GM12865 (cell line): ENCODE measurements around the gene MRPL19.
A peak's percentile ranks its signal among the peaks of the same experiment; 100 is the strongest.
"Not testable (repeated sequence)": the region's sequence is repeated elsewhere in the genome, so short reads cannot be mapped to it uniquely, and the experiment has no call there.

ENCODE experiments used
- DNase-seq: peaks from one replicate; pipeline ENCODE4 v3.0.0; 2010; ENCODE audit warnings: low read depth
- H3K4me3 ChIP-seq: 2 replicates; pipeline ENCODE4 v1.5.1; 2011; ENCODE audit warnings: mild to moderate bottlenecking, low read depth, low read length, control low read depth
- TF ChIP-seq, protein P1 (sequence below): IDR thresholded peaks from 2 replicates; pipeline ENCODE4 v1.5.1; 2011; ENCODE audit warnings: low read length, control low read depth, low read depth, inconsistent platforms; ENCODE audit not compliant: insufficient read depth; ENCODE audit errors: missing control alignments

The MRPL19 gene

DNA sequence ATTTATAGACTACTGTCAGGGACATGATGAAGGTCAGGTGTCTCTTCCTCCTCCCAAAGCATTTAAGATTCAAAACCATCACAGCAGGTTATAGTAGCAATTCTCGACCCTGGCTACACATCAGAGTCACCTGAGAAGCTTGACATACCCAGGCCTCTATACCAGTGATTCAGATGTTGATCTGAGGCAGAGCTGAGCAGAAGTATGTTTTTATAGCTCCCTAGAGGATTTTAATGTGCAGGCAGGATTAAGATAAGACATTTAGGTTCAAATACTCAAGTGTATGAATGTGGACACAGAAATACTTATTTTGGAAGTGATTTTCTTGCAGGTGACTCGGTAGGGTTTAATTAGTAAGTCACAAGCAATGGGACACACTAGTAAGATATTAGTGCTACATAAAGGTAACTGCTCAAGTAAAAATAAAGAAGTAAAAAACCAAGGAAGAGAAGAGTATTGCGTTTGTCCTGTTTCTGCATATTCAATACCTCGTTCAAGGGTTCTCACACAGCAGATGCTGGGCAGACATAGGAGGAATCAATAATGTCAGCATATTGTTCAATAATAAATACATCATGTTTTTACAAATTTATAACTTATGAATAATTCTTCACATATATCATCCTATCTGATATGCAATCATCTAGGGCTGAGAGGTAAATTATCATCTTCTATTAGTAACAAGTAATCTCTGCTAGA is 57.2 kb downstream of the MRPL19 start:
- no peak overlapping the region for H3K4me3 ChIP-seq
- DNase-seq, result no peak
- TF ChIP-seq, protein P1, sequence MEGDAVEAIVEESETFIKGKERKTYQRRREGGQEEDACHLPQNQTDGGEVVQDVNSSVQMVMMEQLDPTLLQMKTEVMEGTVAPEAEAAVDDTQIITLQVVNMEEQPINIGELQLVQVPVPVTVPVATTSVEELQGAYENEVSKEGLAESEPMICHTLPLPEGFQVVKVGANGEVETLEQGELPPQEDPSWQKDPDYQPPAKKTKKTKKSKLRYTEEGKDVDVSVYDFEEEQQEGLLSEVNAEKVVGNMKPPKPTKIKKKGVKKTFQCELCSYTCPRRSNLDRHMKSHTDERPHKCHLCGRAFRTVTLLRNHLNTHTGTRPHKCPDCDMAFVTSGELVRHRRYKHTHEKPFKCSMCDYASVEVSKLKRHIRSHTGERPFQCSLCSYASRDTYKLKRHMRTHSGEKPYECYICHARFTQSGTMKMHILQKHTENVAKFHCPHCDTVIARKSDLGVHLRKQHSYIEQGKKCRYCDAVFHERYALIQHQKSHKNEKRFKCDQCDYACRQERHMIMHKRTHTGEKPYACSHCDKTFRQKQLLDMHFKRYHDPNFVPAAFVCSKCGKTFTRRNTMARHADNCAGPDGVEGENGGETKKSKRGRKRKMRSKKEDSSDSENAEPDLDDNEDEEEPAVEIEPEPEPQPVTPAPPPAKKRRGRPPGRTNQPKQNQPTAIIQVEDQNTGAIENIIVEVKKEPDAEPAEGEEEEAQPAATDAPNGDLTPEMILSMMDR, result no peak

DNA sequence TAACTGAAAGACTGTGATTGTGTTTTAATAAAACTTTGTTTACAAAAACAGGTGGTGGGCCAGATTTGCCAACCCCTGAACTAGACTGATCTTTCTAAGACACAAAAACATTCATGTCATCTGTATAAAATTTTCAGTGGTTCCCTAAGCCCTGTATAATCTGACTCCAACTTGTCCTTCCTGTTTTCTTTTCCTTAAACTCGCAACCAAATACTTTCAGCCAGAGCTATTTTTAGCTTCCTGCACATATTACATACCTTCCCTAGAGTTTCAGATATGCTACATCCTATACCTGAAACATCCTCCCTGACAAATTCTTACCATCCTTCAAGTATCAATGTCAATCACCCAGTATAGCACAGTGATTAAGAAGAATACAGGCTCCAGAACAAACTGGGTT is 59.3 kb downstream of the MRPL19 start:
- TF ChIP-seq, protein P1, result no peak
- no peak for DNase-seq
- H3K4me3 ChIP-seq, result no peak overlapping the region

DNA sequence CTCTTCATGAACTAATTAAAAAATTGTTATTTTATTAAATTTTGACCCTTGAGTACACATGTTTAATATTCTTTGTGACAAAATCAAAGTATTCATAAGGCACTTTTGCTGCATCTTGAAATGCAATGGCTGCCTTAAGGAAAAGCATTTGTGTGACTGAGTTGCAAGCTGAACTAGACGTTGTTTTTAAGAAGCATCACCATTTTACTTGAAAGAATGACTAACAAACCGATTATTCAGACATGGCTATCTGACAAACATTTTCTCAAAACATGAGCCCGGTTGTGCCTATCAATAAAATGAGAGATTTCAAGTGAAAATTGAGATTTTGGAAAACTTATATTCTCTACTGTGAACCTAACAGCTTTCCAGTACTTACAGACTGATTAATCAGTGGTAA is 61.3 kb downstream of the MRPL19 start:
- TF ChIP-seq, protein P1, result no peak
- DNase-seq, result no peak
- no peak overlapping the region for H3K4me3 ChIP-seq

DNA sequence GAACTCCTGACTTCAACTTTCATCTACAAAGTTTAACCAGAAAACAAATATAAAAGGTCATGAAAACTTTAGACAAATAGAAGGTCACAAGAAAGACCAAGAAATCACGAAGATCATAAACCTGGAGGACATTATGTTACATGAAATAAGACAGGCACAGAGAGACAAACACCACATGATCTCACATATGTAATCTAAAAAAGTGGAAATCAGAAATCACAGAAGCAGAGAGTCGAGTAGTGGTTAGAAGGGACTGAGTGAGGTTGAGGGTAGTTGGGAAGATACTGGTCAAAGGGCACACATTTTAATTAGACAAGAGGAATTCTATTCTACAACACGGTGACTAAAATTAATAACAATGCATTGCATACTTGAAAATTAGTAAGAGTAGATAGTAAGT is 62.7 kb downstream of the MRPL19 start:
- H3K4me3 ChIP-seq, result peak overlapping the region; percentile 97
- TF ChIP-seq, protein P1, result no peak
- DNase-seq, result peak; percentile 17

DNA sequence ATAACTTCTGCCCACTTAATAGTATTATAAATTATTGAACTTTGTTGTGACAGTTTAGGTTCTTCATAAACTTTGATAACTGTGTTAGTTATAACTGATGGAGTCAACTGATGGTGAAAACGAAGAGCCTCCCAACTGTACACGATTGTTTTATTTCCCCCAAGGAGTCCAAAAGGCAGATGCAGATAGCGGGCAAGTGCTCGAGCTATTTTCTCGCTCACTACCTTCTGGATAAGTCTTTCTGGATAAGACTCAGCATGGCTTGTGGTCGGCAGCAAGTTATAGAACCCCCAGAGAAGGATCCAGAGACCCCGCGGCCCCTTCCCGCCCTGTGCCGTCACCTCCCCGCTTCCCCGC is 63.6 kb downstream of the MRPL19 start:
- peak overlapping the region; percentile 97 for H3K4me3 ChIP-seq
- TF ChIP-seq, protein P1, result no peak
- DNase-seq, result no peak

DNA sequence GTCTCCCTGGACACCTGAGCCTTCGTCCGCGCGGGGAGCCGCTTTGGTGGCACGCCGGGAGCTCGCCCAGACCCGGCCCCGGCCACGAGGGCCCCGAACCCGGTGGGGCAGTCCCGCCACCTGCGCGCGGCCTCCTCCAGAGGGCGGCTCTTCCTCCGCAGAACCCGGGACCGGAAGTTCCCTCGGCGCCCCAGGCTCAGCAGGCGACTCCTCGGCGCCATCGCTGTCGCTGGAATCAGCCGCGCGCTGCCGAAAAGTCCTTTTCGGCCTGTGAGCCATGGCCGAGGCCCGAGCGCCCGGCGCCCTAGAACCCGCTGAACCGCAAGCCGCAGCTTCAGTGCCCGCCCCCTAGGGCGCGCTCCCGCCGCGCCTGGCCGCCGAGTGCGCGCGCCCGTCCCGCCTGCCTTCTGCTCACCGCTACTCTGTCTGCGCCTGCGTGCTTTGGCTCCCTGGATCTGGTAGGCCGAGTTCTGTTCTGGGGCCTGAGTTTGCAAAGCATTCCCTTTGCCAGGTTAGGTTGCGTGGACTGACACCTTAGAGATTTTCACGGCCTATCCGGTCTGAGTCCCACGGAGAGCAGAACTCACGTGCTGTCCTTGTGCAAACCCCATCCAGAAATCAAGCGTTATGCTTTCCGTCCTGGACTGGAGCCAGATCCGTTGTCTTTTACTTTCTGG is 64.1 kb downstream of the MRPL19 start, which contains the start of gene GCFC2:
Gene GCFC2 (minus strand): TSS at position 339 of the 677 bp plus-strand sequence. CDS start 60 bp downstream, at position 279.
- TF ChIP-seq, protein P1, result peak; percentile 48
- H3K4me3 ChIP-seq, result peak within 1 kb of the TSS; percentile 97
- peak; percentile 95 for DNase-seq

DNA sequence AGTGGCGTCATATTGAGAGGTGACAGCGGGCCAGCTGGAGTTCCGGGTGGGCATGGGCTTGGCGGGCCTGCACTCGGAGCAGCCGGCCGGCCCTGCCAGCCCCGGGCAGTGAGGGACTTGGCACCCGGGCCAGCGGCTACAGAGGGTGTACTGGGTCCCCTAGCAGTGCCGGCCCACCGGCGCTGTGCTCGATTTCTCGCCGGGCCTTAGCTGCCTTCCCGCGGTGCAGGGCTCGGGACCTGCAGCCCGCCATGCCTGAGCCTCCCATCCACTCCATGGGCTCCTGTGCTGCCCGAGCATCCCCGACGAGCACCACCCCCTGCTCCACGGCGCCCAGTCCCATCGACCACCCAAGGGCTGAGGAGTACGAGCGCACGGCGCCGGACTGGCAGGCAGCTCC is 65.0 kb downstream of the MRPL19 start:
- not testable (repeated sequence) for H3K4me3 ChIP-seq, DNase-seq
